Bronchial epithelial cell (primary cell): ENCODE data around the gene SPRED2. TPM values are rescaled to one million over a fixed set of nuclear protein-coding genes. Genes with fewer than 3 reads are reported as not detected.
A peak's percentile ranks its signal among the peaks of the same experiment; 100 is the strongest.

Experiments
- DNase-seq: peaks from one replicate; pipeline ENCODE4 v3.0.0-alpha.2; 2010; ENCODE audit warnings: low read depth
- FAIRE-seq: peaks from 2 replicates; lab custom pipeline; 2011; peaks lifted over from hg19 to GRCh38; lab: Jason Lieb, UNC
- H3K27me3 ChIP-seq: 2 replicates; pipeline ENCODE4 v1.5.1; 2011; ENCODE audit warnings: low read length; ENCODE audit not compliant: control insufficient read depth, insufficient read depth
- H3K36me3 ChIP-seq: 2 replicates; pipeline ENCODE4 v1.5.1; 2011; ENCODE audit warnings: low read length; ENCODE audit not compliant: control insufficient read depth, insufficient read depth
- H3K4me3 ChIP-seq: 2 replicates; pipeline ENCODE4 v1.5.1; 2011; ENCODE audit warnings: mild to moderate bottlenecking, low read depth, low read length, control low read depth
- total RNA-seq: library from RNA; depleted of rRNA; stranded (reverse); fragments of >200 nt; gene quantifications from 2 replicates; pipeline ENCODE4 v1.2.1, GENCODE V29; 2014
- TF ChIP-seq, protein P1 (sequence below): IDR thresholded peaks from 2 replicates; pipeline ENCODE4 v1.5.1; 2011; ENCODE audit warnings: mild to moderate bottlenecking, moderate library complexity, low read length, control low read depth, inconsistent platforms; ENCODE audit not compliant: insufficient read depth, severe bottlenecking

Gene SPRED2
- total RNA-seq, 1 donor from 2014 or later: 3.4 TPM

GRCh38 chr2:65388051-65388531, 44.3 kb downstream of the SPRED2 start:
- TF ChIP-seq, protein P1, sequence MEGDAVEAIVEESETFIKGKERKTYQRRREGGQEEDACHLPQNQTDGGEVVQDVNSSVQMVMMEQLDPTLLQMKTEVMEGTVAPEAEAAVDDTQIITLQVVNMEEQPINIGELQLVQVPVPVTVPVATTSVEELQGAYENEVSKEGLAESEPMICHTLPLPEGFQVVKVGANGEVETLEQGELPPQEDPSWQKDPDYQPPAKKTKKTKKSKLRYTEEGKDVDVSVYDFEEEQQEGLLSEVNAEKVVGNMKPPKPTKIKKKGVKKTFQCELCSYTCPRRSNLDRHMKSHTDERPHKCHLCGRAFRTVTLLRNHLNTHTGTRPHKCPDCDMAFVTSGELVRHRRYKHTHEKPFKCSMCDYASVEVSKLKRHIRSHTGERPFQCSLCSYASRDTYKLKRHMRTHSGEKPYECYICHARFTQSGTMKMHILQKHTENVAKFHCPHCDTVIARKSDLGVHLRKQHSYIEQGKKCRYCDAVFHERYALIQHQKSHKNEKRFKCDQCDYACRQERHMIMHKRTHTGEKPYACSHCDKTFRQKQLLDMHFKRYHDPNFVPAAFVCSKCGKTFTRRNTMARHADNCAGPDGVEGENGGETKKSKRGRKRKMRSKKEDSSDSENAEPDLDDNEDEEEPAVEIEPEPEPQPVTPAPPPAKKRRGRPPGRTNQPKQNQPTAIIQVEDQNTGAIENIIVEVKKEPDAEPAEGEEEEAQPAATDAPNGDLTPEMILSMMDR: no peak
- peak; percentile 68 for DNase-seq
- FAIRE-seq: no peak
- no peaks in the 10 kb centered on the region for H3K27me3 ChIP-seq
- no peak overlapping the region for H3K4me3 ChIP-seq
- no peaks in the 10 kb centered on the region for H3K36me3 ChIP-seq

GRCh38 chr2:65386989-65387388, 45.4 kb downstream of the SPRED2 start:
- no peak for FAIRE-seq
- TF ChIP-seq, protein P1: no peak
- Histone ChIP-seq H3K27me3 (no peaks in the 10 kb centered on the region), H3K36me3 (no peaks in the 10 kb centered on the region), H3K4me3 (no peak overlapping the region)
- no peak for DNase-seq

- no peaks in the 10 kb centered on the region for H3K27me3 ChIP-seq
- TF ChIP-seq, protein P1: no peak
- FAIRE-seq (no peak), DNase-seq (no peak)
- no peaks in the 10 kb centered on the region for H3K36me3 ChIP-seq
- no peak overlapping the region for H3K4me3 ChIP-seq
Observed at GRCh38 chr2:65386344-65386743, 46.1 kb downstream of the SPRED2 start.

GRCh38 chr2:65383541-65384488, 48.6 kb downstream of the SPRED2 start:
- H3K4me3 ChIP-seq: no peak overlapping the region
- TF ChIP-seq, protein P1: no peak
- DNase-seq (peak; percentile 55), FAIRE-seq (no peak)
- no peaks in the 10 kb centered on the region for H3K27me3 ChIP-seq
- no peaks in the 10 kb centered on the region for H3K36me3 ChIP-seq

DNA sequence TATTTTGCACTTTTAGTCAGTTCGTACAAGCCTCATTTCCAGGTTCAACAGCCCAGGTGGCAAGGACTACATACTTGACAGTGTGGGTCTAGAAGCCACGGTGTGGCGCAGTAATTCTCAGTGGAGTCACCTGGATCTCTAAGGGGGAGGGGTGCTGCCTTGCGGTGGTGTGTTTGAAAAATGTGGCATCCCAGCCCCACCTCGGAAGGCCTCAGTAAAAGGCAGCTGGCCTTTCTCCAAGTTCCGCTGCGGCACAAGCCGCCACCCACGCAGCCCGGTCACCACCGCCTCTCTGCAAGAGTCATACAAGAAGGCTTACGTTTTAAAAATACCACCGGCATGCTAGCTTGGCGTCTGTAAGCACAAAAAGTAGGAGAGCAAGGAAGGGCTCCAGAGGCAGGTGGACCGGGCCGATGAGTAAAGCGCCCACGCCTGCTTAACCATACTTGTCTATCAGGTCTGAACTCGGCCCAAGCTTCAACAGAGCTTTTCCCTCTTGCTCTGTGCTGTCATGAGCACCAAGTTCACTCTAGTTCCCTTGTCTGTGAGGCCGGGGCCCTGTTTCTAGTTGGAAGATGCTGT, 49.5 kb downstream of the SPRED2 start:
- FAIRE-seq: no peak
- Histone ChIP-seq H3K36me3 (no peaks in the 10 kb centered on the region), H3K27me3 (no peaks in the 10 kb centered on the region), H3K4me3 (no peak overlapping the region)
- DNase-seq: peak; percentile 97
- TF ChIP-seq, protein P1: peak; percentile 53
